Neural cell (in vitro differentiated cells): ENCODE data around the gene ADAD1.

Experiments used
- EP300 ChIP-seq: fragments of 450-650 bp; conservative IDR thresholded peaks from 2 replicates; pipeline ENCODE4 v1.6.1; 2014; ENCODE audit warnings: antibody characterized with exemption, mild to moderate bottlenecking, moderate library complexity; ENCODE audit not compliant: poor library complexity, severe bottlenecking
- EZH2 ChIP-seq: fragments of 200-600, 300-800 bp; shearing (Covaris generic), sonication (generic); IDR thresholded peaks from 2 replicates; pipeline ENCODE4 v1.6.1; 2014; ENCODE audit warnings: antibody characterized with exemption, low read length, borderline replicate concordance, mild to moderate bottlenecking; ENCODE audit not compliant: insufficient read depth, poor library complexity, severe bottlenecking
- MXI1 ChIP-seq: fragments of 450-650 bp; conservative IDR thresholded peaks from 2 replicates; pipeline ENCODE4 v1.6.1; 2014; ENCODE audit warnings: antibody characterized with exemption, mild to moderate bottlenecking; ENCODE audit not compliant: poor library complexity, severe bottlenecking
- POLR2AphosphoS5 ChIP-seq: IDR thresholded peaks from 2 replicates; pipeline ENCODE4 v1.6.1; 2012
- RAD21 ChIP-seq: fragments of 450-650 bp; conservative IDR thresholded peaks from 2 replicates; pipeline ENCODE4 v1.6.1; 2014; ENCODE audit warnings: antibody characterized with exemption, mild to moderate bottlenecking, moderate library complexity
- SMC3 ChIP-seq: fragments of 450-650 bp; conservative IDR thresholded peaks from 2 replicates; pipeline ENCODE4 v1.6.1; 2014; ENCODE audit warnings: antibody characterized with exemption, mild to moderate bottlenecking, moderate library complexity; ENCODE audit not compliant: poor library complexity
- TAF1 ChIP-seq: IDR thresholded peaks from 2 replicates; pipeline ENCODE4 v1.6.1; 2012; ENCODE audit warnings: low read depth
- TF ChIP-seq, protein P1 (sequence below): fragments of 450-650 bp; IDR thresholded peaks from 2 replicates; pipeline ENCODE4 v1.5.1; 2014; ENCODE audit warnings: antibody characterized with exemption, mild to moderate bottlenecking, moderate library complexity; ENCODE audit not compliant: poor library complexity, severe bottlenecking
- TF ChIP-seq, protein P2 (sequence below): IDR thresholded peaks from 2 replicates; pipeline ENCODE4 v1.6.1; 2012; ENCODE audit warnings: borderline replicate concordance

DNA sequence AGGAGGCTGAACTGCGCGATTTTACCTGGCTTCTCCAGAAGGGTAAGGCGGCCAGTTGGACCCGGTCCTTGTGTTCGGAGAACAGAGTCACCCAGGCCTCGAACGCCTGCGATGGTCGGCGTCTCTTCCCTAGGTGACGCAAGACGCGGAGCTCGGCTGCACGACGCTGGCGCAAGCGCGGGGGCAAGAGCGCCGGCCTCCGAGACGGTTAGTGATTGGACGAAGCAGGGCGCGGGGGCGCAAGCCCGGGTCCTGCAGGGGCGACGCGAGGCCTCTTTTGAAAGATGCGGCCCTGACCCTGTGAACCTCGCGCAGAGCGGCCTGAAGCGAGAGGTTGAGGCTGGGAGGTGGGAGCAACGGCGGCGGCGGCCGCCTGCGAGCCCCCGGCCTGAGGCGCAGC is 428 bp downstream of the ADAD1 start:
- TF ChIP-seq TAF1 (no peak), SMC3 (no peak), EZH2 (no peak), POLR2AphosphoS5 (no peak), EP300 (no peak), RAD21 (no peak), MXI1 (no peak)
- TF ChIP-seq, protein P1, sequence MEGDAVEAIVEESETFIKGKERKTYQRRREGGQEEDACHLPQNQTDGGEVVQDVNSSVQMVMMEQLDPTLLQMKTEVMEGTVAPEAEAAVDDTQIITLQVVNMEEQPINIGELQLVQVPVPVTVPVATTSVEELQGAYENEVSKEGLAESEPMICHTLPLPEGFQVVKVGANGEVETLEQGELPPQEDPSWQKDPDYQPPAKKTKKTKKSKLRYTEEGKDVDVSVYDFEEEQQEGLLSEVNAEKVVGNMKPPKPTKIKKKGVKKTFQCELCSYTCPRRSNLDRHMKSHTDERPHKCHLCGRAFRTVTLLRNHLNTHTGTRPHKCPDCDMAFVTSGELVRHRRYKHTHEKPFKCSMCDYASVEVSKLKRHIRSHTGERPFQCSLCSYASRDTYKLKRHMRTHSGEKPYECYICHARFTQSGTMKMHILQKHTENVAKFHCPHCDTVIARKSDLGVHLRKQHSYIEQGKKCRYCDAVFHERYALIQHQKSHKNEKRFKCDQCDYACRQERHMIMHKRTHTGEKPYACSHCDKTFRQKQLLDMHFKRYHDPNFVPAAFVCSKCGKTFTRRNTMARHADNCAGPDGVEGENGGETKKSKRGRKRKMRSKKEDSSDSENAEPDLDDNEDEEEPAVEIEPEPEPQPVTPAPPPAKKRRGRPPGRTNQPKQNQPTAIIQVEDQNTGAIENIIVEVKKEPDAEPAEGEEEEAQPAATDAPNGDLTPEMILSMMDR = no peak
- TF ChIP-seq, protein P2, sequence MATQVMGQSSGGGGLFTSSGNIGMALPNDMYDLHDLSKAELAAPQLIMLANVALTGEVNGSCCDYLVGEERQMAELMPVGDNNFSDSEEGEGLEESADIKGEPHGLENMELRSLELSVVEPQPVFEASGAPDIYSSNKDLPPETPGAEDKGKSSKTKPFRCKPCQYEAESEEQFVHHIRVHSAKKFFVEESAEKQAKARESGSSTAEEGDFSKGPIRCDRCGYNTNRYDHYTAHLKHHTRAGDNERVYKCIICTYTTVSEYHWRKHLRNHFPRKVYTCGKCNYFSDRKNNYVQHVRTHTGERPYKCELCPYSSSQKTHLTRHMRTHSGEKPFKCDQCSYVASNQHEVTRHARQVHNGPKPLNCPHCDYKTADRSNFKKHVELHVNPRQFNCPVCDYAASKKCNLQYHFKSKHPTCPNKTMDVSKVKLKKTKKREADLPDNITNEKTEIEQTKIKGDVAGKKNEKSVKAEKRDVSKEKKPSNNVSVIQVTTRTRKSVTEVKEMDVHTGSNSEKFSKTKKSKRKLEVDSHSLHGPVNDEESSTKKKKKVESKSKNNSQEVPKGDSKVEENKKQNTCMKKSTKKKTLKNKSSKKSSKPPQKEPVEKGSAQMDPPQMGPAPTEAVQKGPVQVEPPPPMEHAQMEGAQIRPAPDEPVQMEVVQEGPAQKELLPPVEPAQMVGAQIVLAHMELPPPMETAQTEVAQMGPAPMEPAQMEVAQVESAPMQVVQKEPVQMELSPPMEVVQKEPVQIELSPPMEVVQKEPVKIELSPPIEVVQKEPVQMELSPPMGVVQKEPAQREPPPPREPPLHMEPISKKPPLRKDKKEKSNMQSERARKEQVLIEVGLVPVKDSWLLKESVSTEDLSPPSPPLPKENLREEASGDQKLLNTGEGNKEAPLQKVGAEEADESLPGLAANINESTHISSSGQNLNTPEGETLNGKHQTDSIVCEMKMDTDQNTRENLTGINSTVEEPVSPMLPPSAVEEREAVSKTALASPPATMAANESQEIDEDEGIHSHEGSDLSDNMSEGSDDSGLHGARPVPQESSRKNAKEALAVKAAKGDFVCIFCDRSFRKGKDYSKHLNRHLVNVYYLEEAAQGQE = no peak
